Measurements from ENCODE around the gene TWF2. TPM values are rescaled to one million over a fixed set of nuclear protein-coding genes. Genes with fewer than 3 reads are reported as not detected.

TWF2 gene
- polyA plus RNA-seq, 4 donors, result 23.1 to 54.1 (median 50.7) TPM

- no peak for DNase-seq
- WGBS, 3 donors, result 77 to 81% (median 78%) methylated on average over 9 of the region's 9 CpGs
- H3K27me3 ChIP-seq (ENCODE audit: control insufficient read depth in 3 of 3, insufficient read depth in 3 of 3, low read length in 3 of 3), result no peaks in the 10 kb centered on the region
- peaks cover 31 to 76% (median 43%) of the 10 kb centered on the region in 3 donors for H3K36me3 ChIP-seq (ENCODE audit: control insufficient read depth in 3 of 3, insufficient read depth in 2 of 3, low read depth in 1 of 3, low read length in 3 of 3)
- peaks cover 0 to 16% (median 0%) of the 10 kb centered on the region in 3 donors for H3K4me1 ChIP-seq (ENCODE audit: control insufficient read depth in 3 of 3, insufficient read depth in 2 of 3, low read depth in 1 of 3, low read length in 2 of 3)
- no peak for FAIRE-seq
- no peaks in the 10 kb centered on the region for H3K9me3 ChIP-seq (ENCODE audit: control insufficient read depth in 2 of 2, insufficient read depth in 1 of 2, low read depth in 1 of 2, low read length in 1 of 2)
- H3K27ac ChIP-seq (ENCODE audit: low read depth in 1 of 3, low read length in 2 of 3), result no peak overlapping the region
- H3K4me3 ChIP-seq (ENCODE audit: low read depth in 1 of 3, low read length in 3 of 3), result no peak overlapping the region
These were observed 15.7 kb upstream of the TWF2 start for GRCh38 chr3:52254608-52255007.

DNA sequence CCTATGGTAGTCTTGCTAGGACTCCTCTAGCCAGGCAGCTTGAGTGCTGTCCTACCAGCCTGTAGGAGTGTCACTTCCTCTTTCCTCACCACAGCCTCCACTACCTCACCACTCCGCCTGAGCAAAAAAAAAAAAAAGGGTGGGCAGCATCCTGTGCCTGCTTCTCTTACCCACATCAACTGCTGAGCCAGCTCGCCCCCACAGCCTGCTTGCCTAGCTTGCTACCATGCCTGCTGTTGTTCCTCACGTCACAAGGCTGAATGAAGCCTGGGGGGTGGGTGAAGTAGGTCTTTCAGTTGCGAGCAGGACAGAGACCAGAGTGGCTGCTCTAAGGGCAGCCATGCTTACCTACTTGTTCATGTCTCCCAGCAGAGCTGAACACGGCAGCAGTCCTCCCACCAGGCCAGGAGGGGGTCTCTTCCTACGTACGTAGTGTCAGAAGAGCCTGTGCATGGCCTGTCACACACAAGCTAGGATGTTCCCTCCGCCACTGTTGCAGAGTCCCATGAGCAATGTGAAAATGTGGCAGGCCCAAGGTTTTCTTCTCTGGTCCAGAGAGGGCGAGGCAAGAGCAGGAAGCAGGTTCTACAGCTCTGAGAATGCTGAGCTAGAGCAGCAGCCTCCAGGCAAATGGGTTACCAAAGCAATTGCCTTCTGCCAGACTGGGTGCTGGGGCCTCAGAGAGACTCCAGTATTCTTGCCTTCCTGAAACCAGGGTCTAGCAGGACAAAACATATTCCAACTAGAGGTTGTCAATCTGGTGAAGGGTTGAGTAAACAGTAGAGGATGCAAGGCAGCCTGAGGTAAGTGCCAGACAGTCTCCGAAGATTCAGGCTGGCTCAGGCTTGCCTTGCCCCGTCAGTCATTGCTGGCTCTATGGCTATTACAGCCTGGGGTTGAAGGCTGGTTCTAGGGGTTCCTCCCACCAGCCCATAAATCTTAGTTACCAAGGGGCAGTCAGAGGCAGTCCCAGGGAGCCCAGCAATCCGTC is 14.7 kb upstream of the TWF2 start:
- DNase-seq (peak in 1 of 2 donors; percentile 58), FAIRE-seq (no peak)
- no peaks in the 10 kb centered on the region for H3K27me3 ChIP-seq (ENCODE audit: control insufficient read depth in 3 of 3, insufficient read depth in 3 of 3, low read length in 3 of 3)
- H3K4me1 ChIP-seq (ENCODE audit: control insufficient read depth in 3 of 3, insufficient read depth in 2 of 3, low read depth in 1 of 3, low read length in 2 of 3), result peaks cover 0 to 11% (median 0%) of the 10 kb centered on the region in 3 donors
- no peaks in the 10 kb centered on the region for H3K9me3 ChIP-seq (ENCODE audit: control insufficient read depth in 2 of 2, insufficient read depth in 1 of 2, low read depth in 1 of 2, low read length in 1 of 2)
- H3K27ac ChIP-seq (ENCODE audit: low read depth in 1 of 3, low read length in 2 of 3), result peak overlapping the region in 2 of 3 donors; percentile 3 to 88
- peaks cover 23 to 84% (median 33%) of the 10 kb centered on the region in 3 donors for H3K36me3 ChIP-seq (ENCODE audit: control insufficient read depth in 3 of 3, insufficient read depth in 2 of 3, low read depth in 1 of 3, low read length in 3 of 3)
- WGBS, 3 donors, result 61 to 81% (median 73%) methylated on average over 11 to 12 of the region's 12 CpGs
- no peak overlapping the region for H3K4me3 ChIP-seq (ENCODE audit: low read depth in 1 of 3, low read length in 3 of 3)

DNA sequence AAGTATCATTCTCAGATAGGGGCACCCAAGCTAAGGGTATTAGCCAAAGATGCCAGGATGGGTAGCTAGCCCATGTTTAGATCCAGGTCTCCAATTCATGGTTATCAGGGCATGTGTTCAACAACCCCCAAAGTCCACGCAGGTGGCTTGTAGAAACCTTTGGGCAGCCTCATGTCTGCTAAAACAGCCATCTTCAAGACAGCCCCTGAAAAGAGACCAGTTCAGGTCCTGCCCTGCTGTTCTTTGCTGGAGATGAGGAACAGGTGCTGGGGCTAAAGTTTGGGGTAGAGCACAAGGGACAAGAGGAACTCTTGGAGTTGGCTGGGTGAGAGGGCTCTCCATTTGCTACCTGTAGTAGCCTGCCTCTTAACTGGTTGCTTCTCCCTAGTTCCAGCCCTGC is 11.2 kb upstream of the TWF2 start:
- Histone ChIP-seq H3K9me3 (ENCODE audit: control insufficient read depth in 2 of 2, insufficient read depth in 1 of 2, low read depth in 1 of 2, low read length in 1 of 2) (no peaks in the 10 kb centered on the region), H3K36me3 (ENCODE audit: control insufficient read depth in 3 of 3, insufficient read depth in 2 of 3, low read depth in 1 of 3, low read length in 3 of 3) (peaks cover 3 to 72% (median 8%) of the 10 kb centered on the region in 3 donors), H3K27ac (ENCODE audit: low read depth in 1 of 3, low read length in 2 of 3) (no peak overlapping the region), H3K4me3 (ENCODE audit: low read depth in 1 of 3, low read length in 3 of 3) (no peak overlapping the region), H3K4me1 (ENCODE audit: control insufficient read depth in 3 of 3, insufficient read depth in 2 of 3, low read depth in 1 of 3, low read length in 2 of 3) (peaks cover 0 to 2% (median 0%) of the 10 kb centered on the region in 3 donors), H3K27me3 (ENCODE audit: control insufficient read depth in 3 of 3, insufficient read depth in 3 of 3, low read length in 3 of 3) (peaks cover 0 to 7% (median 0%) of the 10 kb centered on the region in 3 donors)
- DNase-seq (no peak), FAIRE-seq (no peak)
- WGBS, 3 donors, result 50 to 85% (median 70%) methylated on average over 1 of the region's 1 CpG

DNA sequence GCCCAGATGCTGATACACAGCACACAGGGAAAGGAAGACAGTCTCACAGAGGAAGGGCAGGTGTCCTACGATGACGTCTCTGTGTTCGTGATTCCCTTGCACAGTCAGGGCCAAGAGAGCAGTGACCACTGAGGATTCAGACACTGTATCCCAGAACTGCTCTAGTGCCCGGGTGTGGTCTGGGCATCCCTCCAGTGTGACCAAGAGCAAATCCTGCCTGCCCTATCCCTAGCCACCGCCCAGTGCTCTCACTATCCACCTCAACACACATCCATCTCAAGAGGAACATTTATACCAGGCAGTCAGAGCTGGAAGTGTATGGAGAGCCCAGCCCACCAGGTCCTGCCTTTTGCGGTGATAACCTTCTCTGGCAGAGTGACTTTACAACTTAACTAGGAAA is 10.7 kb upstream of the TWF2 start:
- H3K4me1 ChIP-seq (ENCODE audit: control insufficient read depth in 3 of 3, insufficient read depth in 2 of 3, low read depth in 1 of 3, low read length in 2 of 3), result peaks cover 0 to 7% (median 0%) of the 10 kb centered on the region in 3 donors
- WGBS, 3 donors, result 75 to 87% (median 82%) methylated on average over 6 of the region's 6 CpGs
- H3K9me3 ChIP-seq (ENCODE audit: control insufficient read depth in 2 of 2, insufficient read depth in 1 of 2, low read depth in 1 of 2, low read length in 1 of 2), result no peaks in the 10 kb centered on the region
- H3K27me3 ChIP-seq (ENCODE audit: control insufficient read depth in 3 of 3, insufficient read depth in 3 of 3, low read length in 3 of 3), result peaks cover 0 to 10% (median 0%) of the 10 kb centered on the region in 3 donors
- no peak for DNase-seq
- no peak for FAIRE-seq
- H3K27ac ChIP-seq (ENCODE audit: low read depth in 1 of 3, low read length in 2 of 3), result no peak overlapping the region
- no peak overlapping the region for H3K4me3 ChIP-seq (ENCODE audit: low read depth in 1 of 3, low read length in 3 of 3)
- peaks cover 3 to 68% (median 7%) of the 10 kb centered on the region in 3 donors for H3K36me3 ChIP-seq (ENCODE audit: control insufficient read depth in 3 of 3, insufficient read depth in 2 of 3, low read depth in 1 of 3, low read length in 3 of 3)

DNA sequence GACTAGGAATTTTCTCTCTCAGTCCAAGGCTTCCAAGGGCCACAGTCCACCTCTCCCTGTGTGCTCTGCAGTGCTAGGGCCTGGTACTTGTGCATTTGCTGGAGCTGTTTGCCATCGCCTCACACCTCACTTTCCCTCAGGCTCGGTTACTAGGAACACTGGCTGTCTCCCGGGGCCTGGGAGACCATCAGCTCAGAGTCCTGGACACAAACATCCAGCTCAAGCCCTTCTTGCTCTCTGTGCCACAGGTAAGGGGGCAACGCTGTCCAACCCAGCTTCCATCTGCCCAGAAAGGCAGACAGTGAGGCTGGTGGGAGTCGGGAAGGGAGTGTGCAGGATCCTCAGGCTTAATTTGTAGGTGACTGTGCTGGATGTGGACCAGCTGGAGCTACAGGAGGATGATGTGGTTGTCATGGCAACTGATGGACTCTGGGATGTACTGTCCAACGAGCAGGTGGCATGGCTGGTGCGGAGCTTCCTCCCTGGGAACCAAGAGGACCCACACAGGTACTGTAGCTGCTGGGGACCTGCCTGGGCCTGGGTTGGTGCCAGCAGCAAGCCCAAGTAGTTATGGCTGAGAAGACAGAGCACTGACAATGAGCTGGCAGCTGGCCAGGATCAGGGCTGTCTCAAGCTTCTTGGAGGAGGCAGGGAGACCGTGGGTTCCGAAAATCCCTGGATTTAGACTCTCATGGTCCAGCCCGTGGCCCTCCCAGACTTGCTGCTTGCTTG is 10.0 kb upstream of the TWF2 start:
- Histone ChIP-seq H3K4me3 (ENCODE audit: low read depth in 1 of 3, low read length in 3 of 3) (no peak overlapping the region), H3K27ac (ENCODE audit: low read depth in 1 of 3, low read length in 2 of 3) (no peak overlapping the region), H3K9me3 (ENCODE audit: control insufficient read depth in 2 of 2, insufficient read depth in 1 of 2, low read depth in 1 of 2, low read length in 1 of 2) (no peaks in the 10 kb centered on the region), H3K36me3 (ENCODE audit: control insufficient read depth in 3 of 3, insufficient read depth in 2 of 3, low read depth in 1 of 3, low read length in 3 of 3) (peaks cover 3 to 62% (median 6%) of the 10 kb centered on the region in 3 donors), H3K27me3 (ENCODE audit: control insufficient read depth in 3 of 3, insufficient read depth in 3 of 3, low read length in 3 of 3) (peaks cover 0 to 11% (median 0%) of the 10 kb centered on the region in 3 donors), H3K4me1 (ENCODE audit: control insufficient read depth in 3 of 3, insufficient read depth in 2 of 3, low read depth in 1 of 3, low read length in 2 of 3) (peaks cover 0 to 7% (median 0%) of the 10 kb centered on the region in 3 donors)
- 64 to 70% (median 70%) methylated on average over 10 of the region's 10 CpGs for WGBS, 3 donors
- FAIRE-seq, result no peak
- DNase-seq, result no peak

DNA sequence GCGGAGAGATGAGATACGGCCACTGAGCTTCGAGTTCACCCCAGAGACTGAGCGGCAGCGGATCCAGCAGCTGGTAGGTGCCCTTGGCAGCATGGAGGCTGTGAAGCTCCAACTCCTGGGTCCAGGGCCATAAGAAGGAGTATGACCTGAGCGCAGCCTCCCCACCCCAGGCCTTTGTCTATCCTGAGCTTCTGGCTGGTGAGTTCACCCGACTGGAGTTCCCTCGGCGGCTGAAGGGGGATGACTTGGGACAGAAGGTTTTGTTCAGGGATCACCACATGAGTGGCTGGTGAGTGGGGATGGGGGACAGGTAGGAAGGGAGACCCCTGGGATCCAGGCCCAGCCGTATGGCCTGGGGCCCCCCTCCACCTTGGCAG is 9.2 kb upstream of the TWF2 start:
- Histone ChIP-seq H3K36me3 (ENCODE audit: control insufficient read depth in 3 of 3, insufficient read depth in 2 of 3, low read depth in 1 of 3, low read length in 3 of 3) (peaks cover 0 to 54% (median 3%) of the 10 kb centered on the region in 3 donors), H3K4me1 (ENCODE audit: control insufficient read depth in 3 of 3, insufficient read depth in 2 of 3, low read depth in 1 of 3, low read length in 2 of 3) (peaks cover 0 to 7% (median 0%) of the 10 kb centered on the region in 3 donors), H3K9me3 (ENCODE audit: control insufficient read depth in 2 of 2, insufficient read depth in 1 of 2, low read depth in 1 of 2, low read length in 1 of 2) (peaks cover 0 to 4% of the 10 kb centered on the region in 2 donors), H3K27ac (ENCODE audit: low read depth in 1 of 3, low read length in 2 of 3) (no peak overlapping the region), H3K27me3 (ENCODE audit: control insufficient read depth in 3 of 3, insufficient read depth in 3 of 3, low read length in 3 of 3) (peaks cover 0 to 14% (median 0%) of the 10 kb centered on the region in 3 donors), H3K4me3 (ENCODE audit: low read depth in 1 of 3, low read length in 3 of 3) (no peak overlapping the region)
- 92 to 94% (median 94%) methylated on average over 10 of the region's 10 CpGs for WGBS, 3 donors
- FAIRE-seq, result no peak
- DNase-seq, result no peak

DNA sequence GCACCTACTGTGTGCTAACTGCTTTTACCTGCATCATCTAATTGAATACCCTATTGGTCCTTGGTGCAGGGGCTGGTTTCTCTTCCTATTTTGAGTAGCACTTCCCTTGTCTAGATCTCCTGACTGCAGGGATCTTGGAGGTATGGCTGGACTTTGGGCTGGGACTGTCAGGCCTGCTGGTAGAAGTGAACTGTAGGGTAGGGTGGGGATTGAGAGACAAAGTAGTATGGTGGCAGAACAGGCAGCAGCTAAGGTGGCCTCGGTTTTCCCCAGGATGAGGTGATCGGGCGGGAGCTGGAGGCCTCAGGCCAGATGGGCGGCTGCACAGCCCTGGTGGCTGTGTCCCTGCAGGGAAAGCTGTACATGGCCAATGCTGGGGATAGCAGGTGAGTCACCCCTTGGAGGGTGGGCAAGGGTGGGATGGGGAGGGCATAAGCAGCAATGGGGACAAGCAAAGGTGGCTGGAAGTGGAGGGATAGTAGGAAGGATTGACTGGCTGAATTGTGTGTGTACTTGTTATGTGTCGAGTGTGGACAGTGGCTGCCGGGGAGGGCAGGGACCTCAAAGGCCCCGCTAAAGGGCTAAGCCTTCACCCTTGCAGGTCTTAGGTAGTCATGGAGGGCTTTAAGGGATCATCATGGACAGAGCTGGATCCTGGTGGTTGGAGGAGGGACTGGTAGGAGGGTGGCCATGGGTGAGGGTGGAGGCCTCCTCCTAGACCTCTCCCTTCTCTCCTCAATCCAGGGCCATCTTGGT is 8.6 kb upstream of the TWF2 start:
- H3K9me3 ChIP-seq (ENCODE audit: control insufficient read depth in 2 of 2, insufficient read depth in 1 of 2, low read depth in 1 of 2, low read length in 1 of 2), result peaks cover 0 to 4% of the 10 kb centered on the region in 2 donors
- H3K4me1 ChIP-seq (ENCODE audit: control insufficient read depth in 3 of 3, insufficient read depth in 2 of 3, low read depth in 1 of 3, low read length in 2 of 3), result peaks cover 0 to 7% (median 0%) of the 10 kb centered on the region in 3 donors
- no peak overlapping the region for H3K4me3 ChIP-seq (ENCODE audit: low read depth in 1 of 3, low read length in 3 of 3)
- DNase-seq (no peak), FAIRE-seq (no peak)
- H3K36me3 ChIP-seq (ENCODE audit: control insufficient read depth in 3 of 3, insufficient read depth in 2 of 3, low read depth in 1 of 3, low read length in 3 of 3), result peaks cover 0 to 49% (median 3%) of the 10 kb centered on the region in 3 donors
- 91 to 95% (median 92%) methylated on average over 7 of the region's 7 CpGs for WGBS, 3 donors
- H3K27me3 ChIP-seq (ENCODE audit: control insufficient read depth in 3 of 3, insufficient read depth in 3 of 3, low read length in 3 of 3), result peaks cover 0 to 14% (median 0%) of the 10 kb centered on the region in 3 donors
- H3K27ac ChIP-seq (ENCODE audit: low read depth in 1 of 3, low read length in 2 of 3), result no peak overlapping the region

All from small intestine (tissue), 7 donors.